Transverse colon (tissue), 4 donors: Measurements from ENCODE around the gene ATXN10.

Experiments used
- EP300 ChIP-seq: sonication (generic); formaldehyde crosslinking; IDR thresholded peaks from one replicate; pipeline ENCODE4 v1.6.1; 2017; ENCODE audit warnings: antibody characterized with exemption, low read depth
- POLR2A ChIP-seq: fragments of 450-650 bp; IDR thresholded peaks from one replicate; pipeline ENCODE4 v1.6.1; 2016; ENCODE audit warnings: antibody characterized with exemption, mild to moderate bottlenecking, moderate library complexity
- POLR2AphosphoS5 ChIP-seq, 3 donors: sonication (generic); formaldehyde crosslinking; IDR thresholded peaks; one replicate each; pipeline ENCODE4 v1.6.1; 2016; ENCODE audit warnings: antibody characterized with exemption in 3 of 3
- TF ChIP-seq, protein P1 (sequence below), 5 experiments: fragments of 200-600 bp in 3 of 5; fragments of 450-650 bp in 2 of 5; sonication (generic) in 3 of 5; IDR thresholded peaks; 1 replicate in 2 of 5; 2 replicates in 3 of 5; pipeline ENCODE4 v1.5.1; 2016 to 2017; ENCODE audit warnings: antibody characterized with exemption in 5 of 5, inconsistent platforms in 3 of 5, mild to moderate bottlenecking in 2 of 5, moderate library complexity in 1 of 5

DNA sequence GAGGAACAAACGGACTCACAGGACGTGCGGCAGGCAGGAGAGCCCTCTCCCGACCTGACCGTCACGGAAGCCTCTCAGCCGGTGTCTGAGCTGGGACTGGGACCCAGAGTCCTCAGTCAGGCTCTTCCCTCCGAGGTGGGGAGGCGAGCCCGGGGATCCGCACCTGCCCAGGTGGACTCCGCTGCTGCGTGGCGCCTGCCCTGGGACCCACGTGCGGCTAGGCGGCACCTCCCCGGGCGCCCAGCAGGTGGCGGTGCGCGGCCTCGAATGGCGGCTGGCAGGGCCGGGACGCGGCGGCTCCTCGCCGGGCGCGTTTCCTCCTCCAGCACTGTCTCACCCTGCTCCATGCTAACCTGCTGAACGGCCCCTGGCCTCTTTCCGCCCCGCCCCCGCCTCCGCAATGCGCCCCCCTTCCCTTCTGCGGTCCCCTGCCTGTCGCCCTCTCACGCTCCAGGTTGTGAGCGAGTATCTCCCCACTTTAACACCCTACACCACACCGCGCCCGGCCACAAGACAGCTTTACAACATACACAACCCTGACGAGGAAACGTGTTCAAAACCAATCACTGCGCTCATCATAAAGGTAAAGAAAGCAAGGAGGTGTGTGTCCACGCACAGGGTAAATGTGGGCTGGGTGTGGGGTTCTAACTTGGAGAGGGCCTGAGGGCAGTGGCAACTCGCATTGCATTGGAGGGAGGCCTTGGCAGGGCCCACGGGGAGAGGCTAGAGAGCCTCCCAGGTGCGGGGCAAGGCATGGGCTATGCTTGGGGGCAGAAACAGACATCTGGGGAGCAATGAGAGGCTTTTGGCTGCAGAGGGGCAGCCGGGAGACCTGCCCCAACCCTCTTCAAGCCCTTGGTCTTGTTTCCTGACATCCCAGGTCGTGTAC, 25.9 kb upstream of the ATXN10 start:
- TF ChIP-seq, protein P1, sequence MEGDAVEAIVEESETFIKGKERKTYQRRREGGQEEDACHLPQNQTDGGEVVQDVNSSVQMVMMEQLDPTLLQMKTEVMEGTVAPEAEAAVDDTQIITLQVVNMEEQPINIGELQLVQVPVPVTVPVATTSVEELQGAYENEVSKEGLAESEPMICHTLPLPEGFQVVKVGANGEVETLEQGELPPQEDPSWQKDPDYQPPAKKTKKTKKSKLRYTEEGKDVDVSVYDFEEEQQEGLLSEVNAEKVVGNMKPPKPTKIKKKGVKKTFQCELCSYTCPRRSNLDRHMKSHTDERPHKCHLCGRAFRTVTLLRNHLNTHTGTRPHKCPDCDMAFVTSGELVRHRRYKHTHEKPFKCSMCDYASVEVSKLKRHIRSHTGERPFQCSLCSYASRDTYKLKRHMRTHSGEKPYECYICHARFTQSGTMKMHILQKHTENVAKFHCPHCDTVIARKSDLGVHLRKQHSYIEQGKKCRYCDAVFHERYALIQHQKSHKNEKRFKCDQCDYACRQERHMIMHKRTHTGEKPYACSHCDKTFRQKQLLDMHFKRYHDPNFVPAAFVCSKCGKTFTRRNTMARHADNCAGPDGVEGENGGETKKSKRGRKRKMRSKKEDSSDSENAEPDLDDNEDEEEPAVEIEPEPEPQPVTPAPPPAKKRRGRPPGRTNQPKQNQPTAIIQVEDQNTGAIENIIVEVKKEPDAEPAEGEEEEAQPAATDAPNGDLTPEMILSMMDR (IDR thresholded peaks at IDR 0.05): peak; percentile 69 to 98 (median 92)
- TF ChIP-seq EP300 (no peak), POLR2A (no peak), POLR2AphosphoS5 (IDR thresholded peaks at IDR 0.05) (no peak)
